HepG2 (cell line): ENCODE results near the gene MYO18B. TPM values are rescaled to one million over a fixed set of nuclear protein-coding genes. Genes with fewer than 3 reads are reported as not detected.

Experiments used
- ATAC-seq: fragments of 200-7000 bp; cut with Tn5 transposase; 3 replicates; pipeline ENCODE4 v1.9.1; 2020; ENCODE audit warnings: mild to moderate bottlenecking, moderate library complexity
- BruUV-seq: library from RNA; stranded (reverse); fragments of 400-500 nt; replicated peaks from 2 replicates; lab custom pipeline; 2021; lab: Mats Ljungman, UMichigan
- CTCF ChIA-PET: fragments of 300-600 bp; formaldehyde crosslinking; extraction: SDS; loops from one replicate; lab custom pipeline; 2021; ENCODE audit warnings: low total read pairs, inconsistent platforms, low intra/inter-chr PET ratio; lab: Yijun Ruan, JAX
- POLR2A ChIA-PET: fragments of 350-600 bp; sonication (Branson Sonifier 250); formaldehyde crosslinking; loops from one replicate; lab custom pipeline; 2020; ENCODE audit warnings: antibody characterized with exemption, inconsistent platforms; lab: Yijun Ruan, JAX
- DNase-seq: peaks from one replicate; pipeline ENCODE4 v3.0.0-alpha.2; 2015; ENCODE audit warnings: low spot score
- FAIRE-seq: peaks from 3 replicates; lab custom pipeline; 2011; peaks lifted over from hg19 to GRCh38; lab: Jason Lieb, UNC
- H2AFZ ChIP-seq: one replicate; pipeline ENCODE4 v1.6.1; 2011; ENCODE audit warnings: low read length, inconsistent platforms
- H3K27ac ChIP-seq: fragments of 300-600 bp; 3 replicates; pipeline ENCODE4 v1.8.0; 2011; ENCODE audit warnings: mixed run types, mild to moderate bottlenecking, mixed read lengths, low read length, inconsistent platforms; ENCODE audit not compliant: insufficient read depth; ENCODE audit errors: extremely low read length
- H3K27me3 ChIP-seq, 2 experiments: fragments of 200-600 bp in 1 of 2; 2 replicates in 1 of 2; 3 replicates in 1 of 2; pipeline versions ENCODE4 v1.6.0 to v1.8.0; 2011; ENCODE audit warnings: low read length in 2 of 2, mild to moderate bottlenecking in 2 of 2, moderate library complexity in 2 of 2, inconsistent platforms in 1 of 2; ENCODE audit not compliant: insufficient read depth in 2 of 2, control insufficient read depth in 1 of 2
- H3K36me3 ChIP-seq, 2 experiments: fragments of 200-600 bp in 1 of 2; replicated peaks in 1 of 2; 2 replicates in 1 of 2; 3 replicates in 1 of 2; pipeline versions ENCODE4 v1.5.1 to v1.8.0; 2011; ENCODE audit warnings: low read length in 2 of 2, inconsistent platforms in 1 of 2; ENCODE audit not compliant: insufficient read depth in 2 of 2, control insufficient read depth in 1 of 2
- H3K4me1 ChIP-seq: 2 replicates; pipeline ENCODE4 v1.5.1; 2012; ENCODE audit warnings: low read length, inconsistent platforms; ENCODE audit not compliant: insufficient read depth
- H3K4me2 ChIP-seq: 2 replicates; pipeline ENCODE4 v1.6.0; 2011; ENCODE audit warnings: low read depth, low read length, inconsistent platforms
- H3K4me3 ChIP-seq, 3 experiments: fragments of 200-600 bp in 1 of 3; sonication (generic), shearing (Covaris generic) in 1 of 3; replicated peaks in 1 of 3; 2 replicates each; pipeline ENCODE4 v1.5.1; 2011 to 2016; ENCODE audit warnings: low read length in 3 of 3, inconsistent platforms in 2 of 3, low read depth in 2 of 3, mild to moderate bottlenecking in 2 of 3, control low read depth in 1 of 3, mixed read lengths in 1 of 3; ENCODE audit not compliant: insufficient read depth in 1 of 3
- H3K79me2 ChIP-seq: one replicate; pipeline ENCODE4 v1.6.1; 2011; ENCODE audit warnings: low read length, inconsistent platforms; ENCODE audit not compliant: insufficient read depth
- H3K9ac ChIP-seq: 2 replicates; pipeline ENCODE4 v1.6.0; 2011; ENCODE audit warnings: mild to moderate bottlenecking, low read depth, low read length, inconsistent platforms; ENCODE audit not compliant: insufficient read depth
- H3K9me3 ChIP-seq: 2 replicates; pipeline ENCODE4 v1.5.1; 2012; ENCODE audit warnings: mild to moderate bottlenecking, low read length
- H4K20me1 ChIP-seq: 2 replicates; pipeline ENCODE4 v1.6.0; 2011; ENCODE audit warnings: inconsistent platforms, mild to moderate bottlenecking, low read length, moderate library complexity; ENCODE audit not compliant: insufficient read depth
- EEA1 ChIP-seq: sonication (generic); formaldehyde crosslinking; IDR thresholded peaks from 2 replicates; pipeline ENCODE4 v1.5.1; 2020; ENCODE audit warnings: mild to moderate bottlenecking, missing genetic modification reagents, borderline replicate concordance
- ELF4 ChIP-seq: sonication (generic); formaldehyde crosslinking; IDR thresholded peaks from 2 replicates; pipeline ENCODE4 v1.5.0; 2020; ENCODE audit warnings: missing genetic modification reagents, mild to moderate bottlenecking, moderate library complexity, borderline replicate concordance
- HNF4A ChIP-seq: sonication (generic); formaldehyde crosslinking; IDR thresholded peaks from 2 replicates; pipeline ENCODE4 v1.4.0; 2020; ENCODE audit warnings: missing genetic modification reagents
- KDM3A ChIP-seq: IDR thresholded peaks from 2 replicates; pipeline ENCODE4 v1.6.1; 2018; ENCODE audit warnings: low read depth, missing compliant biosample characterization
- TCF7L2 ChIP-seq: IDR thresholded peaks from 2 replicates; pipeline ENCODE4 v1.6.1; 2011; ENCODE audit warnings: mild to moderate bottlenecking, low read depth, low read length, moderate library complexity
- TEAD2 ChIP-seq: sonication (generic); formaldehyde crosslinking; IDR thresholded peaks from 2 replicates; pipeline ENCODE4 v1.9.0; 2021; ENCODE audit warnings: missing genetic modification reagents
- ZFP36 ChIP-seq: fragments of 150-350 bp; IDR thresholded peaks from 2 replicates; pipeline ENCODE4 v1.6.1; 2018; ENCODE audit warnings: borderline replicate concordance, low read length, low read depth; ENCODE audit not compliant: partially characterized antibody
- ZFP90 ChIP-seq: sonication (generic); formaldehyde crosslinking; IDR thresholded peaks from 2 replicates; pipeline ENCODE4 v1.8.0; 2022; ENCODE audit warnings: missing genetic modification reagents, mild to moderate bottlenecking, inconsistent platforms, borderline replicate concordance
- ZNF468 ChIP-seq: sonication (generic); formaldehyde crosslinking; IDR thresholded peaks from 2 replicates; pipeline ENCODE4 v1.8.0; 2022; ENCODE audit warnings: mild to moderate bottlenecking, moderate library complexity, missing genetic modification reagents
- ZNF558 ChIP-seq: sonication (generic); formaldehyde crosslinking; IDR thresholded peaks from 2 replicates; pipeline ENCODE4 v1.9.0; 2022; ENCODE audit warnings: mild to moderate bottlenecking, missing genetic modification reagents, borderline replicate concordance
- ZNF616 ChIP-seq: sonication (generic); formaldehyde crosslinking; IDR thresholded peaks from 2 replicates; pipeline ENCODE4 v1.5.0; 2020; ENCODE audit warnings: low read depth, mild to moderate bottlenecking, missing genetic modification reagents
- WGBS: methylation state at CpG from one replicate; pipeline ENCODE4 v1.1.6; 2017; ENCODE audit warnings: low lambda C conversion rate; 5-methylcytosine and 5-hydroxymethylcytosine counted together
- in situ Hi-C: cut with HindIII; loops from 2 replicates; pipeline ENCODE4 v1.10.0; 2017; ENCODE audit warnings: low pct_unique_long_range_greater_than_20kb; ENCODE audit not compliant: extremely low pct_ligation_motif_present
- intact Hi-C: fragments of 100-400 bp; cut with micrococcal nuclease; formaldehyde crosslinking; loops from one replicate; pipeline ENCODE4 v1.10.0; 2022; ENCODE audit not compliant: unreplicated experiment
- polyA plus RNA-seq, 8 experiments: library from polyadenylated mRNA; depleted of rRNA in 3 of 8; stranded (reverse) in 7 of 8; unstranded in 1 of 8; fragments of >200 nt; fragmentation: Illumina TruSeq in 4 of 8; extraction: Trizol in 4 of 8; gene quantifications; 2 replicates each; pipeline versions ENCODE4 v1.2.1 to v1.2.3, GENCODE V29; 2011 to 2016; ENCODE audit warnings: low read depth in 4 of 8, missing spikeins in 1 of 8, mixed read lengths in 1 of 8; ENCODE audit not compliant: insufficient read depth in 1 of 8
- total RNA-seq, 5 experiments: library from RNA; depleted of rRNA; stranded (reverse); fragments of >200 nt; fragmentation: Illumina TruSeq; extraction: Trizol; gene quantifications; 2 replicates each; pipeline ENCODE4 v1.2.3, GENCODE V29; 2016; ENCODE audit warnings: low read depth in 1 of 5
- TF ChIP-seq, protein P1 (sequence below): fragments of 450-650 bp; IDR thresholded peaks from 2 replicates; pipeline ENCODE4 v1.6.1; 2017
- TF ChIP-seq, protein P2 (sequence below): sonication (generic); formaldehyde crosslinking; IDR thresholded peaks from 2 replicates; pipeline ENCODE4 v1.4.0; 2020; ENCODE audit warnings: missing genetic modification reagents, borderline replicate concordance
- TF ChIP-seq, protein P3 (sequence below): sonication (generic); formaldehyde crosslinking; IDR thresholded peaks from 2 replicates; pipeline ENCODE4 v1.9.0; 2021; ENCODE audit warnings: missing genetic modification reagents, borderline replicate concordance

Gene MYO18B
- total and polyA plus RNA-seq, 2 of the 13 experiments (the other 11 are each of a cell fraction or from before 2014, with no cell fraction given) = 0.01 TPM; not detected in 1

DNA sequence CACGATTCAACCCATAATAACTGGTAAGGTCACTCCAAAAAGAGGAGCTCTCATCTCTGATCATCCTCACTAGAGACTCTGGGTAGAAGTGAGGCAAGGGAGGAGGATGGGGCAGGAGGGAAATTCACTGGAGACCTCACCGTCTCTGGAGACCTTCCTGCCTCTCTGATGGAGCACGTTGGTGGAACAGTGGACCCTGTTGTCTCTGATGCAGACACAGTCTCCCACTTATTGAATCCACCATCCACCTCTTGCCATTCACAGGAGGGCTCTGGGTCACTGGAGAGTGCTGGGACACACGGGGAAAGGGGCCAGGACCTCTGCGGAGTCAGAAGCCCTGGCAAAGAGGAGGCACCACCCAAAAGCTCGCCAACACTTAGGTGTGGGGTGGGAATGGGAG lies 289.7 kb downstream of the MYO18B start:
- in situ Hi-C loops (no loop called here), intact Hi-C loops (no loop called here)
- POLR2A ChIA-PET = no interaction called here
- FAIRE-seq = no peak
- Histone ChIP-seq H3K79me2 (no peaks in the 10 kb centered on the region), H3K27ac (no peak overlapping the region), H3K4me2 (no peak overlapping the region), H3K4me3 (no peak overlapping the region), H3K4me1 (no peaks in the 10 kb centered on the region), H2AFZ (no peak overlapping the region), H3K9ac (no peak overlapping the region), H4K20me1 (no peaks in the 10 kb centered on the region), H3K36me3 (no peaks in the 10 kb centered on the region), H3K27me3 (peaks cover 0 to 6% of the 10 kb centered on the region in 2 experiments; a peak in 1 of 5 replicates), H3K9me3 (peaks cover 18% of the 10 kb centered on the region)
- BruUV-seq = no TSS peak
- CTCF ChIA-PET = no interaction called here
- 0% methylated on average over 2 of the region's 6 CpGs for WGBS
- no peak for ATAC-seq
- no peak for DNase-seq
- TF ChIP-seq ZFP36 (no peak), ZFP90 (CRISPR knock-in tag) (no peak), ZNF616 (CRISPR knock-in tag) (no peak), ZNF468 (no peak), HNF4A (CRISPR knock-in tag) (no peak), TEAD2 (no peak), ELF4 (CRISPR knock-in tag) (no peak), EEA1 (no peak), KDM3A (CRISPR knock-in tag) (no peak), ZNF558 (CRISPR knock-in tag) (no peak), TCF7L2 (no peak)
- TF ChIP-seq, protein P1, sequence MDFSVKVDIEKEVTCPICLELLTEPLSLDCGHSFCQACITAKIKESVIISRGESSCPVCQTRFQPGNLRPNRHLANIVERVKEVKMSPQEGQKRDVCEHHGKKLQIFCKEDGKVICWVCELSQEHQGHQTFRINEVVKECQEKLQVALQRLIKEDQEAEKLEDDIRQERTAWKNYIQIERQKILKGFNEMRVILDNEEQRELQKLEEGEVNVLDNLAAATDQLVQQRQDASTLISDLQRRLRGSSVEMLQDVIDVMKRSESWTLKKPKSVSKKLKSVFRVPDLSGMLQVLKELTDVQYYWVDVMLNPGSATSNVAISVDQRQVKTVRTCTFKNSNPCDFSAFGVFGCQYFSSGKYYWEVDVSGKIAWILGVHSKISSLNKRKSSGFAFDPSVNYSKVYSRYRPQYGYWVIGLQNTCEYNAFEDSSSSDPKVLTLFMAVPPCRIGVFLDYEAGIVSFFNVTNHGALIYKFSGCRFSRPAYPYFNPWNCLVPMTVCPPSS = no peak
- TF ChIP-seq, protein P2, sequence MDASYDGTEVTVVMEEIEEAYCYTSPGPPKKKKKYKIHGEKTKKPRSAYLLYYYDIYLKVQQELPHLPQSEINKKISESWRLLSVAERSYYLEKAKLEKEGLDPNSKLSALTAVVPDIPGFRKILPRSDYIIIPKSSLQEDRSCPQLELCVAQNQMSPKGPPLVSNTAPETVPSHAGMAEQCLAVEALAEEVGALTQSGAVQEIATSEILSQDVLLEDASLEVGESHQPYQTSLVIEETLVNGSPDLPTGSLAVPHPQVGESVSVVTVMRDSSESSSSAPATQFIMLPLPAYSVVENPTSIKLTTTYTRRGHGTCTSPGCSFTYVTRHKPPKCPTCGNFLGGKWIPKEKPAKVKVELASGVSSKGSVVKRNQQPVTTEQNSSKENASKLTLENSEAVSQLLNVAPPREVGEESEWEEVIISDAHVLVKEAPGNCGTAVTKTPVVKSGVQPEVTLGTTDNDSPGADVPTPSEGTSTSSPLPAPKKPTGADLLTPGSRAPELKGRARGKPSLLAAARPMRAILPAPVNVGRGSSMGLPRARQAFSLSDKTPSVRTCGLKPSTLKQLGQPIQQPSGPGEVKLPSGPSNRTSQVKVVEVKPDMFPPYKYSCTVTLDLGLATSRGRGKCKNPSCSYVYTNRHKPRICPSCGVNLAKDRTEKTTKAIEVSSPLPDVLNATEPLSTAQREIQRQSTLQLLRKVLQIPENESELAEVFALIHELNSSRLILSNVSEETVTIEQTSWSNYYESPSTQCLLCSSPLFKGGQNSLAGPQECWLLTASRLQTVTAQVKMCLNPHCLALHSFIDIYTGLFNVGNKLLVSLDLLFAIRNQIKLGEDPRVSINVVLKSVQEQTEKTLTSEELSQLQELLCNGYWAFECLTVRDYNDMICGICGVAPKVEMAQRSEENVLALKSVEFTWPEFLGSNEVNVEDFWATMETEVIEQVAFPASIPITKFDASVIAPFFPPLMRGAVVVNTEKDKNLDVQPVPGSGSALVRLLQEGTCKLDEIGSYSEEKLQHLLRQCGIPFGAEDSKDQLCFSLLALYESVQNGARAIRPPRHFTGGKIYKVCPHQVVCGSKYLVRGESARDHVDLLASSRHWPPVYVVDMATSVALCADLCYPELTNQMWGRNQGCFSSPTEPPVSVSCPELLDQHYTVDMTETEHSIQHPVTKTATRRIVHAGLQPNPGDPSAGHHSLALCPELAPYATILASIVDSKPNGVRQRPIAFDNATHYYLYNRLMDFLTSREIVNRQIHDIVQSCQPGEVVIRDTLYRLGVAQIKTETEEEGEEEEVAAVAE = no peak
- TF ChIP-seq, protein P3, sequence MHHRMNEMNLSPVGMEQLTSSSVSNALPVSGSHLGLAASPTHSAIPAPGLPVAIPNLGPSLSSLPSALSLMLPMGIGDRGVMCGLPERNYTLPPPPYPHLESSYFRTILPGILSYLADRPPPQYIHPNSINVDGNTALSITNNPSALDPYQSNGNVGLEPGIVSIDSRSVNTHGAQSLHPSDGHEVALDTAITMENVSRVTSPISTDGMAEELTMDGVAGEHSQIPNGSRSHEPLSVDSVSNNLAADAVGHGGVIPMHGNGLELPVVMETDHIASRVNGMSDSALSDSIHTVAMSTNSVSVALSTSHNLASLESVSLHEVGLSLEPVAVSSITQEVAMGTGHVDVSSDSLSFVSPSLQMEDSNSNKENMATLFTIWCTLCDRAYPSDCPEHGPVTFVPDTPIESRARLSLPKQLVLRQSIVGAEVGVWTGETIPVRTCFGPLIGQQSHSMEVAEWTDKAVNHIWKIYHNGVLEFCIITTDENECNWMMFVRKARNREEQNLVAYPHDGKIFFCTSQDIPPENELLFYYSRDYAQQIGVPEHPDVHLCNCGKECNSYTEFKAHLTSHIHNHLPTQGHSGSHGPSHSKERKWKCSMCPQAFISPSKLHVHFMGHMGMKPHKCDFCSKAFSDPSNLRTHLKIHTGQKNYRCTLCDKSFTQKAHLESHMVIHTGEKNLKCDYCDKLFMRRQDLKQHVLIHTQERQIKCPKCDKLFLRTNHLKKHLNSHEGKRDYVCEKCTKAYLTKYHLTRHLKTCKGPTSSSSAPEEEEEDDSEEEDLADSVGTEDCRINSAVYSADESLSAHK (CRISPR knock-in tag) = no peak
